ENCODE measurements around the gene MCRIP1. TPM values are rescaled to one million over a fixed set of nuclear protein-coding genes. Genes with fewer than 3 reads are reported as not detected.
A peak's percentile ranks its signal among the peaks of the same experiment; 100 is the strongest.

MCRIP1 gene
- total and polyA plus RNA-seq, 9 of the 15 experiments (the other 6 are each of a cell fraction or from before 2014, with no cell fraction given), result 0.39 to 35.8 (median 9.7) TPM

- TF ChIP-seq ZNF583 (CRISPR knock-in tag; IDR thresholded peaks at IDR 0.05), result no peak
- TF ChIP-seq CHD2 (IDR thresholded peaks at IDR 0.05; ENCODE audit: low read depth, low read length), result peak; percentile 75
- peak; percentile 91; the same call in 1 of the 2 replicates for TF ChIP-seq TOE1 (IDR thresholded peaks at IDR 0.05; ENCODE audit: borderline replicate concordance)
- 0 out of 2 replicates have a peak, but pooled peaks have one; percentile 62 for TF ChIP-seq TOE1 (CRISPR knock-in tag; IDR thresholded peaks at IDR 0.05; ENCODE audit: borderline replicate concordance, low read depth)
- no peak for TF ChIP-seq RFX7 (CRISPR knock-in tag; IDR thresholded peaks at IDR 0.05)
- TF ChIP-seq, protein P1, sequence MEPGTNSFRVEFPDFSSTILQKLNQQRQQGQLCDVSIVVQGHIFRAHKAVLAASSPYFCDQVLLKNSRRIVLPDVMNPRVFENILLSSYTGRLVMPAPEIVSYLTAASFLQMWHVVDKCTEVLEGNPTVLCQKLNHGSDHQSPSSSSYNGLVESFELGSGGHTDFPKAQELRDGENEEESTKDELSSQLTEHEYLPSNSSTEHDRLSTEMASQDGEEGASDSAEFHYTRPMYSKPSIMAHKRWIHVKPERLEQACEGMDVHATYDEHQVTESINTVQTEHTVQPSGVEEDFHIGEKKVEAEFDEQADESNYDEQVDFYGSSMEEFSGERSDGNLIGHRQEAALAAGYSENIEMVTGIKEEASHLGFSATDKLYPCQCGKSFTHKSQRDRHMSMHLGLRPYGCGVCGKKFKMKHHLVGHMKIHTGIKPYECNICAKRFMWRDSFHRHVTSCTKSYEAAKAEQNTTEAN (CRISPR knock-in tag; IDR thresholded peaks at IDR 0.05), result 0 out of 2 replicates have a peak, but pooled peaks have one; percentile 24
- TF ChIP-seq HNRNPL (IDR thresholded peaks at IDR 0.05; ENCODE audit: low read depth, low read length), result peak; percentile 22; the same call in 1 of the 2 replicates
- no peak for TF ChIP-seq ZNF76 (CRISPR knock-in tag; IDR thresholded peaks at IDR 0.05; ENCODE audit: borderline replicate concordance)
- TF ChIP-seq ERF (CRISPR knock-in tag; IDR thresholded peaks at IDR 0.05), result no peak
- TF ChIP-seq CREB1 (IDR thresholded peaks at IDR 0.05), result peak; percentile 71
- peak; percentile 89 for TF ChIP-seq CREB1 (CRISPR knock-in tag; IDR thresholded peaks at IDR 0.05)
- peak; percentile 41 for TF ChIP-seq PCBP1 (IDR thresholded peaks at IDR 0.05; ENCODE audit: low read depth, low read length, poor library complexity, severe bottlenecking)
- no peak for TF ChIP-seq ZNF512 (tag; IDR thresholded peaks at IDR 0.05)
- TF ChIP-seq GMEB1 (CRISPR knock-in tag; IDR thresholded peaks at IDR 0.05), result peak; percentile 59
- TF ChIP-seq RAD21 (CRISPR knock-in tag; conservative IDR thresholded peaks at IDR 0.05 in 1 of 2, IDR thresholded peaks at IDR 0.05 in 1 of 2), result no peak
- 0 out of 2 replicates have a peak, but pooled peaks have one; percentile 11 for TF ChIP-seq ESRRA (IDR thresholded peaks at IDR 0.05; ENCODE audit: borderline replicate concordance, low read depth)
- TF ChIP-seq ZNF511 (CRISPR knock-in tag; IDR thresholded peaks at IDR 0.05), result peak; percentile 94
- TF ChIP-seq PHF8 (IDR thresholded peaks at IDR 0.05; ENCODE audit: borderline replicate concordance, low read length), result peak; percentile 75
- peak; percentile 75 for TF ChIP-seq ZFX (CRISPR knock-in tag; IDR thresholded peaks at IDR 0.05)
- TF ChIP-seq HDAC1 (IDR thresholded peaks at IDR 0.05), result peak in 1 of 2 experiments; percentile 66; a peak in 2 of 4 replicates
- no peak for TF ChIP-seq ATF1 (CRISPR knock-in tag; IDR thresholded peaks at IDR 0.05)
- TF ChIP-seq ATF1 (tag; IDR thresholded peaks at IDR 0.05), result peak; percentile 72
- TF ChIP-seq STAG1 (CRISPR knock-in tag; IDR thresholded peaks at IDR 0.05; ENCODE audit: borderline replicate concordance), result peak; percentile 67
These were observed at the start of gene MCRIP1 (continued) for GRCh38 chr17:81833160-81833920.

Data from K562 (cell line).